HepG2 (cell line): ENCODE results near the gene ADARB2. TPM values are rescaled to one million over a fixed set of nuclear protein-coding genes. Genes with fewer than 3 reads are reported as not detected.

Source experiments
- ATAC-seq: fragments of 200-7000 bp; cut with Tn5 transposase; 3 replicates; pipeline ENCODE4 v1.9.1; 2020; ENCODE audit warnings: mild to moderate bottlenecking, moderate library complexity
- BruUV-seq: library from RNA; stranded (reverse); fragments of 400-500 nt; replicated peaks from 2 replicates; lab custom pipeline; 2021; lab: Mats Ljungman, UMichigan
- CTCF ChIA-PET: fragments of 300-600 bp; formaldehyde crosslinking; extraction: SDS; loops from one replicate; lab custom pipeline; 2021; ENCODE audit warnings: low total read pairs, inconsistent platforms, low intra/inter-chr PET ratio; lab: Yijun Ruan, JAX
- POLR2A ChIA-PET: fragments of 350-600 bp; sonication (Branson Sonifier 250); formaldehyde crosslinking; loops from one replicate; lab custom pipeline; 2020; ENCODE audit warnings: antibody characterized with exemption, inconsistent platforms; lab: Yijun Ruan, JAX
- DNase-seq: peaks from one replicate; pipeline ENCODE4 v3.0.0-alpha.2; 2015; ENCODE audit warnings: low spot score
- FAIRE-seq: peaks from 3 replicates; lab custom pipeline; 2011; peaks lifted over from hg19 to GRCh38; lab: Jason Lieb, UNC
- H2AFZ ChIP-seq: one replicate; pipeline ENCODE4 v1.6.1; 2011; ENCODE audit warnings: low read length, inconsistent platforms
- H3K27ac ChIP-seq: fragments of 300-600 bp; 3 replicates; pipeline ENCODE4 v1.8.0; 2011; ENCODE audit warnings: mixed run types, mild to moderate bottlenecking, mixed read lengths, low read length, inconsistent platforms; ENCODE audit not compliant: insufficient read depth; ENCODE audit errors: extremely low read length
- H3K27me3 ChIP-seq, 2 experiments: fragments of 200-600 bp in 1 of 2; 2 replicates in 1 of 2; 3 replicates in 1 of 2; pipeline versions ENCODE4 v1.6.0 to v1.8.0; 2011; ENCODE audit warnings: low read length in 2 of 2, mild to moderate bottlenecking in 2 of 2, moderate library complexity in 2 of 2, inconsistent platforms in 1 of 2; ENCODE audit not compliant: insufficient read depth in 2 of 2, control insufficient read depth in 1 of 2
- H3K36me3 ChIP-seq, 2 experiments: fragments of 200-600 bp in 1 of 2; replicated peaks in 1 of 2; 2 replicates in 1 of 2; 3 replicates in 1 of 2; pipeline versions ENCODE4 v1.5.1 to v1.8.0; 2011; ENCODE audit warnings: low read length in 2 of 2, inconsistent platforms in 1 of 2; ENCODE audit not compliant: insufficient read depth in 2 of 2, control insufficient read depth in 1 of 2
- H3K4me1 ChIP-seq: 2 replicates; pipeline ENCODE4 v1.5.1; 2012; ENCODE audit warnings: low read length, inconsistent platforms; ENCODE audit not compliant: insufficient read depth
- H3K4me2 ChIP-seq: 2 replicates; pipeline ENCODE4 v1.6.0; 2011; ENCODE audit warnings: low read depth, low read length, inconsistent platforms
- H3K4me3 ChIP-seq, 3 experiments: fragments of 200-600 bp in 1 of 3; sonication (generic), shearing (Covaris generic) in 1 of 3; replicated peaks in 1 of 3; 2 replicates each; pipeline ENCODE4 v1.5.1; 2011 to 2016; ENCODE audit warnings: low read length in 3 of 3, inconsistent platforms in 2 of 3, low read depth in 2 of 3, mild to moderate bottlenecking in 2 of 3, control low read depth in 1 of 3, mixed read lengths in 1 of 3; ENCODE audit not compliant: insufficient read depth in 1 of 3
- H3K79me2 ChIP-seq: one replicate; pipeline ENCODE4 v1.6.1; 2011; ENCODE audit warnings: low read length, inconsistent platforms; ENCODE audit not compliant: insufficient read depth
- H3K9ac ChIP-seq: 2 replicates; pipeline ENCODE4 v1.6.0; 2011; ENCODE audit warnings: mild to moderate bottlenecking, low read depth, low read length, inconsistent platforms; ENCODE audit not compliant: insufficient read depth
- H3K9me3 ChIP-seq: 2 replicates; pipeline ENCODE4 v1.5.1; 2012; ENCODE audit warnings: mild to moderate bottlenecking, low read length
- H4K20me1 ChIP-seq: 2 replicates; pipeline ENCODE4 v1.6.0; 2011; ENCODE audit warnings: inconsistent platforms, mild to moderate bottlenecking, low read length, moderate library complexity; ENCODE audit not compliant: insufficient read depth
- ATM ChIP-seq: fragments of 450-650 bp; IDR thresholded peaks from 2 replicates; pipeline ENCODE4 v1.7.1; 2017; ENCODE audit warnings: mild to moderate bottlenecking, borderline replicate concordance
- HOXA5 ChIP-seq: sonication (generic); formaldehyde crosslinking; IDR thresholded peaks from 2 replicates; pipeline ENCODE4 v1.4.0; 2020; ENCODE audit warnings: missing genetic modification reagents
- LRRFIP1 ChIP-seq: sonication (generic); formaldehyde crosslinking; conservative IDR thresholded peaks from 2 replicates; pipeline ENCODE4 v1.4.0; 2020; ENCODE audit warnings: missing genetic modification reagents
- MTA3 ChIP-seq: sonication (generic); formaldehyde crosslinking; IDR thresholded peaks from 2 replicates; pipeline ENCODE4 v1.4.0; 2020; ENCODE audit warnings: missing genetic modification reagents
- SAFB2 ChIP-seq: sonication (generic); formaldehyde crosslinking; IDR thresholded peaks from 2 replicates; pipeline ENCODE4 v1.5.1; 2020; ENCODE audit warnings: missing genetic modification reagents, low read depth, mild to moderate bottlenecking, borderline replicate concordance
- SIN3B ChIP-seq: fragments of 150-350 bp; IDR thresholded peaks from 2 replicates; pipeline ENCODE4 v1.6.1; 2014; ENCODE audit warnings: low read length
- SOX6 ChIP-seq, 2 experiments: fragments of 450-650 bp in 1 of 2; sonication (generic) in 1 of 2; formaldehyde crosslinking in 1 of 2; IDR thresholded peaks; 2 replicates each; pipeline versions ENCODE4 v1.4.0 to v1.6.1; 2017 to 2020; ENCODE audit warnings: antibody characterized with exemption in 1 of 2, mild to moderate bottlenecking in 1 of 2, missing genetic modification reagents in 1 of 2
- SRF ChIP-seq: IDR thresholded peaks from 2 replicates; pipeline ENCODE4 v1.6.1; 2011; ENCODE audit warnings: mild to moderate bottlenecking, low read depth, low read length, moderate library complexity
- ZFP90 ChIP-seq: sonication (generic); formaldehyde crosslinking; IDR thresholded peaks from 2 replicates; pipeline ENCODE4 v1.8.0; 2022; ENCODE audit warnings: missing genetic modification reagents, mild to moderate bottlenecking, inconsistent platforms, borderline replicate concordance
- ZNF441 ChIP-seq: sonication (generic); formaldehyde crosslinking; IDR thresholded peaks from 2 replicates; pipeline ENCODE4 v1.7.0; 2021; ENCODE audit warnings: missing genetic modification reagents, borderline replicate concordance
- ZNF510 ChIP-seq: sonication (generic); formaldehyde crosslinking; IDR thresholded peaks from 2 replicates; pipeline ENCODE4 v1.4.0; 2020; ENCODE audit warnings: low read depth, mild to moderate bottlenecking, missing genetic modification reagents
- ZNF629 ChIP-seq: sonication (generic); formaldehyde crosslinking; conservative IDR thresholded peaks from 2 replicates; pipeline ENCODE4 v1.5.0; 2020; ENCODE audit warnings: missing genetic modification reagents
- ZNF816 ChIP-seq: sonication (generic); formaldehyde crosslinking; IDR thresholded peaks from 2 replicates; pipeline ENCODE4 v1.8.0; 2022; ENCODE audit warnings: missing genetic modification reagents, mild to moderate bottlenecking, borderline replicate concordance
- ZNF891 ChIP-seq: sonication (generic); formaldehyde crosslinking; IDR thresholded peaks from 2 replicates; pipeline ENCODE4 v1.5.0; 2020; ENCODE audit warnings: mild to moderate bottlenecking, missing genetic modification reagents
- ZSCAN31 ChIP-seq: sonication (generic); formaldehyde crosslinking; IDR thresholded peaks from 2 replicates; pipeline ENCODE4 v1.5.0; 2020; ENCODE audit warnings: low read depth, mild to moderate bottlenecking, missing genetic modification reagents
- WGBS: methylation state at CpG from one replicate; pipeline ENCODE4 v1.1.6; 2017; ENCODE audit warnings: low lambda C conversion rate; 5-methylcytosine and 5-hydroxymethylcytosine counted together
- in situ Hi-C: cut with HindIII; loops from 2 replicates; pipeline ENCODE4 v1.10.0; 2017; ENCODE audit warnings: low pct_unique_long_range_greater_than_20kb; ENCODE audit not compliant: extremely low pct_ligation_motif_present
- intact Hi-C: fragments of 100-400 bp; cut with micrococcal nuclease; formaldehyde crosslinking; loops from one replicate; pipeline ENCODE4 v1.10.0; 2022; ENCODE audit not compliant: unreplicated experiment
- polyA plus RNA-seq, 8 experiments: library from polyadenylated mRNA; depleted of rRNA in 3 of 8; stranded (reverse) in 7 of 8; unstranded in 1 of 8; fragments of >200 nt; fragmentation: Illumina TruSeq in 4 of 8; extraction: Trizol in 4 of 8; gene quantifications; 2 replicates each; pipeline versions ENCODE4 v1.2.1 to v1.2.3, GENCODE V29; 2011 to 2016; ENCODE audit warnings: low read depth in 4 of 8, missing spikeins in 1 of 8, mixed read lengths in 1 of 8; ENCODE audit not compliant: insufficient read depth in 1 of 8
- total RNA-seq, 5 experiments: library from RNA; depleted of rRNA; stranded (reverse); fragments of >200 nt; fragmentation: Illumina TruSeq; extraction: Trizol; gene quantifications; 2 replicates each; pipeline ENCODE4 v1.2.3, GENCODE V29; 2016; ENCODE audit warnings: low read depth in 1 of 5
- TF ChIP-seq, protein P1 (sequence below): sonication (generic); formaldehyde crosslinking; IDR thresholded peaks from 2 replicates; pipeline ENCODE4 v1.9.0; 2022; ENCODE audit warnings: missing genetic modification reagents, mild to moderate bottlenecking, borderline replicate concordance
- TF ChIP-seq, protein P2 (sequence below): sonication (generic); formaldehyde crosslinking; IDR thresholded peaks from 2 replicates; pipeline ENCODE4 v1.9.0; 2022; ENCODE audit warnings: low read depth, missing genetic modification reagents

Gene ADARB2
- total and polyA plus RNA-seq, 2 of the 13 experiments (the other 11 are each of a cell fraction or from before 2014, with no cell fraction given) = not detected

DNA sequence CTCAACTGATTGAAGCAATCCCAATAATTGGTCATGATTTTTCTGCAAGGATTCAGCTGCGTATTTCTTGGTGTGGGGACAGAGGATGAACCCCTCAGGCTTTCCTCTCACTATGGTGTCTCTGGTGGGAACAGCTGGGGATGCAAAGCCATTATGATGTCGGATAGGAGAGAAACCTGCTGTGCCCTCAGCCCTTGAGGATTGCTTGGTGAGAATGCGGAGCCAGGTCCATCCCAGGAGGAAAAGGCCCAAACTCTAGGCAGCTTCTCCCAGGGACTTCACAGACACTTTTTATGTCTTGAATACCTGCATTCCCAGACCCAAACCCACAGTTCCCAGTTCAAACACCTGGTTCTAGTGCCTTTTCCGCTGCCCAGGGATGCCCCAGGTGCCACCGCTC, 379.2 kb downstream of the ADARB2 start (continued):
- no peak for TF ChIP-seq SIN3B
- TF ChIP-seq SOX6 (IDR thresholded peaks at IDR 0.05) = no peak
- TF ChIP-seq SOX6 (CRISPR knock-in tag; IDR thresholded peaks at IDR 0.05) = no peak
- TF ChIP-seq ZSCAN31 (CRISPR knock-in tag) = no peak
- TF ChIP-seq, protein P1, sequence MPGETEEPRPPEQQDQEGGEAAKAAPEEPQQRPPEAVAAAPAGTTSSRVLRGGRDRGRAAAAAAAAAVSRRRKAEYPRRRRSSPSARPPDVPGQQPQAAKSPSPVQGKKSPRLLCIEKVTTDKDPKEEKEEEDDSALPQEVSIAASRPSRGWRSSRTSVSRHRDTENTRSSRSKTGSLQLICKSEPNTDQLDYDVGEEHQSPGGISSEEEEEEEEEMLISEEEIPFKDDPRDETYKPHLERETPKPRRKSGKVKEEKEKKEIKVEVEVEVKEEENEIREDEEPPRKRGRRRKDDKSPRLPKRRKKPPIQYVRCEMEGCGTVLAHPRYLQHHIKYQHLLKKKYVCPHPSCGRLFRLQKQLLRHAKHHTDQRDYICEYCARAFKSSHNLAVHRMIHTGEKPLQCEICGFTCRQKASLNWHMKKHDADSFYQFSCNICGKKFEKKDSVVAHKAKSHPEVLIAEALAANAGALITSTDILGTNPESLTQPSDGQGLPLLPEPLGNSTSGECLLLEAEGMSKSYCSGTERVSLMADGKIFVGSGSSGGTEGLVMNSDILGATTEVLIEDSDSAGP (CRISPR knock-in tag) = no peak
- no peak for TF ChIP-seq SRF
- no peak for TF ChIP-seq MTA3 (CRISPR knock-in tag)
- TF ChIP-seq, protein P2, sequence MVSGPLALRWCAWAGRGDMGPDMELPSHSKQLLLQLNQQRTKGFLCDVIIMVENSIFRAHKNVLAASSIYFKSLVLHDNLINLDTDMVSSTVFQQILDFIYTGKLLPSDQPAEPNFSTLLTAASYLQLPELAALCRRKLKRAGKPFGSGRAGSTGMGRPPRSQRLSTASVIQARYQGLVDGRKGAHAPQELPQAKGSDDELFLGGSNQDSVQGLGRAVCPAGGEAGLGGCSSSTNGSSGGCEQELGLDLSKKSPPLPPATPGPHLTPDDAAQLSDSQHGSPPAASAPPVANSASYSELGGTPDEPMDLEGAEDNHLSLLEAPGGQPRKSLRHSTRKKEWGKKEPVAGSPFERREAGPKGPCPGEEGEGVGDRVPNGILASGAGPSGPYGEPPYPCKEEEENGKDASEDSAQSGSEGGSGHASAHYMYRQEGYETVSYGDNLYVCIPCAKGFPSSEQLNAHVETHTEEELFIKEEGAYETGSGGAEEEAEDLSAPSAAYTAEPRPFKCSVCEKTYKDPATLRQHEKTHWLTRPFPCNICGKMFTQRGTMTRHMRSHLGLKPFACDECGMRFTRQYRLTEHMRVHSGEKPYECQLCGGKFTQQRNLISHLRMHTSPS (CRISPR knock-in tag) = no peak
- TF ChIP-seq SAFB2 = no peak
- TF ChIP-seq, all 625 proteins: peak for 0

DNA sequence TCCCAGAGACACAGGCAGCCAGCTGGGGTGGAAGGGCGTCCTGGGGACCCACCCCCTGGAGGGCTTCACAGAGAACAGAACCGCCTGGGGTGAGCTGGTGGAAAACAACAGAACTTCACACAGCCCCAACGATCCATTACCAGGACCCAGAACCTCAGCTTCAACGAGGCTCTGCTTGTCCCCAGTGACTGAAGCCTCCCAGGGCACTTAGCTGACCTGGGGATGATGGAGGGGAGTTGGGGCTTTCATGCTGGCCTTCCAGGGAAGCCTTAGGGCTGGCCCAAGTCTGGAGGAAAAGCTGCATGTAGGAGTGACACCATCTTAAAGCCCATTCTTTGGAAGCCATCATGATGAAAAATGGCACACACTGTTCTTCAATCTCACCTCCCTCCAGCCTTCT, 381.0 kb downstream of the ADARB2 start:
- DNase-seq (no peak), ATAC-seq (no peak), FAIRE-seq (no peak)
- H3K36me3 ChIP-seq = no peaks in the 10 kb centered on the region
- H3K4me1 ChIP-seq = no peaks in the 10 kb centered on the region
- TF ChIP-seq ZFP90 (CRISPR knock-in tag) = no peak
- no peak for TF ChIP-seq ZNF816
- no peak for TF ChIP-seq ATM
- TF ChIP-seq LRRFIP1 = no peak
- TF ChIP-seq ZNF891 (CRISPR knock-in tag) = no peak
- no peak for TF ChIP-seq ZNF510 (CRISPR knock-in tag)
- no peak for TF ChIP-seq ZNF441 (CRISPR knock-in tag)
- no peak for TF ChIP-seq HOXA5 (CRISPR knock-in tag)
- no peak for TF ChIP-seq ZNF629 (CRISPR knock-in tag)
- H3K9me3 ChIP-seq = no peaks in the 10 kb centered on the region
- H3K9ac ChIP-seq = no peak overlapping the region
- ChIA-PET POLR2A (no interaction called here), CTCF (no interaction called here)
- H3K4me2 ChIP-seq = no peak overlapping the region
- H4K20me1 ChIP-seq = no peaks in the 10 kb centered on the region
- H3K4me3 ChIP-seq = no peak overlapping the region
- no peak overlapping the region for H3K27ac ChIP-seq
- peaks cover 0 to 45% of the 10 kb centered on the region in 2 experiments; a peak in 4 of 5 replicates for H3K27me3 ChIP-seq
- no peaks in the 10 kb centered on the region for H3K79me2 ChIP-seq
- intact Hi-C loops (no loop called here), in situ Hi-C loops (no loop called here)
- BruUV-seq = no TSS peak
- H2AFZ ChIP-seq = no peak overlapping the region
- 0% methylated on average over 4 of the region's 4 CpGs for WGBS
